HG02870 (cell line): Measurements from ENCODE around the gene UTF1.

Experiments used
- ATAC-seq: cut with Tn5 transposase; IDR thresholded peaks from one replicate; pipeline ENCODE4 v1.9.1; 2021; ENCODE audit warnings: mild to moderate bottlenecking, moderate library complexity; ENCODE audit not compliant: unreplicated experiment

Gene UTF1

DNA sequence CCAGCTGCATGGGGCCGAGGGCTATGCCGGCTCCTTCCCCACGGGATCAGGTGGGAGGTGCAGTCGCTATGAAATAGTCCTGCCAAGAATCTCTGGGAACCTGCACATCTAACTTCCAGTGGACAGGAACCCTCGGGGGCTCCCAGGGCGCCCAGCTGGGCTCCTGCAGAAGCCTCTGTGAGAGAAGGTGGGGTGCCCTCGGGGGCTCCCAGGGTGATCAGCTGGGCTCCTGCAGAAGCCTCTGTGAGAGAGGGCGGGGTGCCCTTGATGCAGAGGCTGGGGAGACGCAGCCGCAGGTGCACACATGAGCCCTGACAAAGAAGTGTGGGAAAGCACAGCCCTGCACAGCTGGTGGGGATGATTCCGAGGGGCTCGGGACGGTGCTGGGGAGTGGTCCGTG, 13.6 kb downstream of the UTF1 start:
- no peak for ATAC-seq

DNA sequence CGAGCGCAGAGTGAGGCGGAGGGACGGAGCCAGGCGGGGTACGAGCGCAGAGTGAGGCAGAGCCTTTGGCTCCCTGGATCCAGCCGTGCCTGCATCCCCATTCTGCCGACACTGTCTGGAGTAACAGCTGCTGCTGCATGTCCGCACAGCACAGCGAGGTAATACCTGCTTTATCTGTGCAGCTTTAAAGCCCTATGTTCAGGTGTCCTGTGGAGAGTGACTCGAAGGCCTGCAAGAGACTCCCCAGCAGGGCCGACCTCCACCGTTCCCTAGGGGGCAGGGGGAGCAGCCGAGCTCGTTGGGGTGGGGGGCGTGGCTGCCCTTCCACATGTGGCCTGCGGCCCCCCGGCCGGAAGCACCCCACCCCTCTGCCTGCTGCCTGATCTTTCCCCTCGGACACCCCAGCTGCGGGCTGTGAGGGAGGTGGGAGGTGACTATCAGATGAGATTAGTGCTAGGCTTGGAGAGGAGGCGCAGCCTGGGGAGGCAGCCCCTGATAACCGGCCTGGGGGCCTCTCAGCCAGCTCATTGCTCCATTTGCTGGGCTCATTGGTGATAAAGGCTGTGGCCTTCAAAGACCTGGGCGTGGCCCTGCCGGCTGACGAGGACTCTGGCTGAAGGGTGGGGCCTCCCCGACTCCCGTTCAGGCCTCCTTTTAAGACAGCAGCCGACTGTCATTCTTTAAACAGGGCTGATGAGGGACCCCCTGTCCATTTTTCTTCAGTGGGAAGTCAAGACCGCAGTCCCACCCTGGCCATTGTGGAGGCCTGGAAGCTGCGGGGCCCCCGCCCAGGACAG, 15.6 kb downstream of the UTF1 start:
- ATAC-seq, result no peak

DNA sequence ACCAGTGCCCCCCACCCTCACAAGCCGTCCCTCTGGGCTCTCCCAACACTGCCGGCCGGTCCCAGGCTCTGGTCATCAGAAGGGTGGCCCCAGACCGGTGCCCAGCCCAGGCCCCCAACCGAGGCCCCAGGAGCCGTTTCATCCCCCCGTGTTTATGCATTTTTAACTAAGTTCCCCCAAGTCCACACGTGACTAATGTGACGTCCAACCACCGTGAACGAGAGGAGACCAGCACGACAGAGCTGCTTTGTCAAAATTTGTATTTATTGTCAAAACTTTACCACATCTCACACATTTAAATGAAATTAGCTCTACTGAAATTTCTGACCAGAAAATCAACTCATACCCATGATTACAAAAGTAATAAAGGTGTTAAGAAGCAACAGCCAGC, 16.2 kb downstream of the UTF1 start:
- no peak for ATAC-seq

DNA sequence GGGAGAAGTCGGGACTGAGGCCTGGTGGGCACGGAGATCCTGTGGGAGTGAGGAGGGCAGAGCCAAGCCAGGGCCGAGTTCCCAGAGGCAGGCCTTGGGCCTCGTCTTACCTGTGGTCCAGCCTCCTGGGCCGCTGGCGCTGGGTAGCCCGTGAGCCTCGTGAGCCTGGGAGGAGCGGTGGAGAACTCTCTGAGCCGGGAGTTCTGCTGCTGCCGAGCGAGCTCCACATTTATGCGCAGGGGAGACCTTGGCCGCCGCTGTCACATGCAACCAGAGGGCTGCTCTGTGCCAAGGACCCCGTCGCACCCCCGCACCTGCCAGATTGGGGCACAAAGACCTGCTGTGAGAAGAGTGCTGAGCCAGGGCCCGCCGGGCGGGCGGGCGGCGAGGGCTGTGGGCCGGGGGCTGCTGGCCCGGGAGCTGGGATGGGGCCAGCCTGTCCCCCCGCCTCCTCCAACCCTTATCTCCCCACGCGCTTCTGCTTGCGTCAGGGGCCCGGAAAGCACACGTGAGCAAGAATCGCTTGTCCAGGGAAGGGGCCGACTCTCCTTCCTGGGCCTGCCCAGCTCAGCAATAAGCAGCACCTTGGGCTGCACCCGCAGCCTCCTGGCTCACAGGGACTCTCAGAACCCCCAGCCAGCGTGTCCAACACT, 17.8 kb downstream of the UTF1 start:
- no peak for ATAC-seq

DNA sequence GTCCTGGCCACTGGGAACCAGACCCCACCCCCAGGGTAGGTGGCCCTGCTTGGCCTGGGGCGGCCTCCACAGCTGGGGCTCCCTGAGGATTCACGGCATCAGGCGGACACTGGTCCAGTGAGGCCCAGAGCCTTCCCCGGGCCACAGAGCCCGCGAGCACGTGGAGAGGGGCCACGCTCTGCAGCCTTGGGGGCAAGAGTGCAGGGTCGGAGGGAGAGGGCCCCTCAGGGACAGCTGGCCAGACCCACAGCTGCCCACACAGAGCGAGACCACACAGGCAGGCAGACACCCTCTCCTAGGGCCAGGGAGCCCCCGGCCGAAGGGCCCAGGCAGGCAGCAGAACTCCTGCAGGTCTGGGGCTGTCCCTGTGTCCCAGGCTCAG, 18.3 kb downstream of the UTF1 start:
- ATAC-seq, result no peak

DNA sequence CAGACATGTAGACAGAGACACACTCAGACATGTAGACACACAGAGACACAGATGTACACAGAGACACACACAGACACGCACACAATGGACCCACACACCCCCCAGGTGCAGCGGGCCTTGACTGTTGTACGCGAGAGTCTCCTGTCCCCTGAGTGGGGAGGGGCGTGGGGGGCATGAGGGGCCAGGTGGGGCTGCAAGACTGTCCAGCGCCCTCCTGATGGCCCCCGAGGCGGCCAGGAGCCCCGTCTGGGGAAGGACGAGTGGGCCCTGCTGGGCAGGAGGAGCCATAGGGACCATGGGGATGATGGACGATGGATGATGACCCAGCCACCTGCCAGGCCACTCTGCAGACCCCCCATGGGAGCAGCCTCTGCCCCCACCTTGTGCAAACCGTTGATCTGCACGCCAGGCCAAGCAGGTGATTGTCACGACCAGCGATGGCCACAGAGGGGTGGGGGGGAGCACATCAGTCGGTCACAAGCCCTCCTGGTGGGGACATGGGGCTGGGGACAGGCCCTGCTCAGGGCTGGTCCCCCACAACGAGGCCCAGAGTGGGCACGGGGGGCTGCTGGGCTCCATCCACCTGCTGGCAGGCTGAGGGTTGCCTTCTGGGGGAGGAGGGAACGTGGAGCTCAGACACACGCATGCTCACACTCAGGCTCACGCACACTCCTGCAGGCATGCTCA, 19.2 kb downstream of the UTF1 start:
- no peak for ATAC-seq

DNA sequence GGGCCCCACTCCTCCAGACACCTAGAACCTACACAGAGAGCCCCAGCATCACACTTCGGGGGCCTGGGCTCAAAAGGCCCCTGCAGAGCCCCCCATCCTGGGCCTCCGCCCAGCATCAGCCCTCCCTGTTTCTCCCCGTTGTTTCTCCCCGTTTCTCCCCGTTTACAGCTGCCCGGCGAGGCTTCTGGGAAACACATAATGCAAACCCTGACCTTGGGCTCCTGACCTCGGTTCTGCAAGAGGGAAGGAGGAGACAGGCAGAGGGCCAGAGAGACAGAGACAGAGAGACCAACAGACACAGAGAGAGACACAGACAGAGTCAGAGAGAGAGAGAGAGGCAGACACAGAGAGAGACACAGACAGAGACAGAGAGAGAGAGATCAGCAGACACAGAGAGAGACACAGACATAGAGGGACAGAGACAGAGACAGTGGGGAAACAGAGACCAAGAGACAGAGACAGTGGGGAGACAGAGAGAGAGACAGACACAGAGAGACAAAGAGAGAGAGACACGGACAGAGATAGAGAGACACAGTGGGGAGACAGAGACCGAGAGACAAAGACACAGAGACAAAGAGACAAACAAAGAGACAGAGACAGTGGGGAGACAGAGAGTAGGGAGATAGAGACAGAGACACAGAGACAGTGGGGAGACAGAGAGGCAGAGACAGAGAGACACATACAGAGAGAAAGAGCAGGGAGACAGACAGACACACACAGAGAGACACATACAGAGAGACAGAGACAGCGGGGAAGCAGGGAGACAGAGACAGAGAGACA, 20.1 kb downstream of the UTF1 start:
- ATAC-seq, result no peak

DNA sequence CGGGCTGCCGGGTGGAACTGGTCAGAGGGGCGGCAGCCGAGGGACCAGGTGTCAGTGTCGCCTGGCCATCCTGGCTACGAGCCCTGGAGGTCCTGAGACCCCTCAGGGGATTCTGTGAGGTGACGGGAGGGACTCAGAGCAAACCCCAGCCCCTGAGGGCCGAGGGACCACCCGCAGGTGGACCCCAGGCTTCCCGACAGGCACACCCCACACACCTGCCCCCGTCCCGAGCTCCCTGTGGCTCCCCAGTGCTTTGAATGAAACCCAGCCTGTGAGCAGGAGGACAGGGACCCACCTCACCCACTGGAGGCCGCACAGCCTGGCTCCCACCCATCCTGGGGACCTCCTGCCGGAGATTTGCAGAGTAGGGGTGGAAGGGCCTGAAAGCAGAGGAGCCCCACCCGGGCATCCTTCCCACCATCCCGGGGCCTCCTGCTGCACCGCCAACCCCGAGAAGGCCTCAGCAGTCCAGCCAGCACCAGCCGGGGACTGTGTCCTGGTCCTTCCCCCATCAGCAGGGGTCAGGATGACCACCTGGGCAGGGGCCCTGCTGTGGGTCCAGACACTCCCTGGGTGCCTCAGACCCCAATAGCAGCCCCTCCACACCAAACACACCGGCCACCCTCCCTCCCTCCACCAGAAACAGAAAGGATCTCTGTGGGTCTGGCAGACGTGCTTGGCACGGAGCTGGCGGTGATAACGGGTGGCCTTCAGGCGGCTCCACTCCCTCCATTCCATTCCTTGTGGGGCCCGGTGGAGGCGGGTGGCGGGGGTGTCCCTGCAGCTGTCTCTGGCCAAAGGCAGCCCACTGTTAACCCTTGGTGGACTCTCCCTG, 21.6 kb downstream of the UTF1 start:
- ATAC-seq, result no peak

DNA sequence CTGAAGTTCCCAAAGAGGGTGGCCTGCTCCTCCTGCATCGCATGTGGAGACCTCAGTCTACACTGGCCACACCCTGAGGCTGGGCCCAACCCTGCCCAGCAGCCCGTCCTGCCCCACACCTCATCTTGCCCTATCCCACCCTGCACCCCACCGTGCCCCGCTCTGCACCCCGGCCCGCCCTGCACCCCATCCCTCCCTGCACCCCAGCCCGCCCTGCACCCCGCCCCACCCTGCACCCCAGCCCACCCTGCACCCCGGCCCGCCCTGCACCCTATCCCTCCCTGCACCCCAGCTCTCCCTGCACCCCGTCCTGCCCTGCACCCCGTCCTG, 22.2 kb downstream of the UTF1 start:
- ATAC-seq, result no peak

DNA sequence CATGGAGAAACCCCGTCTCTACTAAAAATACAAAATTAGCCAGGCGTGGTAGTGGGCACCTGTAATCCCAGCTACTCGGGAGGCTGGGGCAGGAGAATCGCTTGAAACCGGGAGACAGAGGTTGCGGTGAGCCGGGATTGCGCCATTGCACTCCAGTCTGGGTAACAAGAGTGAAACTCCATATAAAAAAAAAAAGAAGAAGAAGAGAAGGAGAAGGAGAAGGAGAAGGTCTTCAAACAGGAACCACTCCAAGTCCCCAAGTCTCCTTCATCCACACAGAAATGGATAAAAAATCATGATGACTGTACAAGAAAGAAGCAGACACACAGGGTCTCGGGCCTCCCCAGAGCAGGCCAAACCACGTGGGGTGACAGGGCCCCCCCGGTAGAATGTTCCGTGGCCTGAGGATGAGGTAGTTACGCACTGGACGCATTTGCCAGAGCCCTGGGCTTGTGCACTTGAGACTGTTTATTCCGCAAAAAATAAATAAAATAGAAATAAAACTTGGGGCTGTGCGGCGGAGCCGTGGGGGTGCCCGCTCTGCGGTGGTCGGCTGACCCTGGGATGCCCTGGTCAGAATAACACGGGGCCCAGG, 23.4 kb downstream of the UTF1 start:
- no peak for ATAC-seq

DNA sequence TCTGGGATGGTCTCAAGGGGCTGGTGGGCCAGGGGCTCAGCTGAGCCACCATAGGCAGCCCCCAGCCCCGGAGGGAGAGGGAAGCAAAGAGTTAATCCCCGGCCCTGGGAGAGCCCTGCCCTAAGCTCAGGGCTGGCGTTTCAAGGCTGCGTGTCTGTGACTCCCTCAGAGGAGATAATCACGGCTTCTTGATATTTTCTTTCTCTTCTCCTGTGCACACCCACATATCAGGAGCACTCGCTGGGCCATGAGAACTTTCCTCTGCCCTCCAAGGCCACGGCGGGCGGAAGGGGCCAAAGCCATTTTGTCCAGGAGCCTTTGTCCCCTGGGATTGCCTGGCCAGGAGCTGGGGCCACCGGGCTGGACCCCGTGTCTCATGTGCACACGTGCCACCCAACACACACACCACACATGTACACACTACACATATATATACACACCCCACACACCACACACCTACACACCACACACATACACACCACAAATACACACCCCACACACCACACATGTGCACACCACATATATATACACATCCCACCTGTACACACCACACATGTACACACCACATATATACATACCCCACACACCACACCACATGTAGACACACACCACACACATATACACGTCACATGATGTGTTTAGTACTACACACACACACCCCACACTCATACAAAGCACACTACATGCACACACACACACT, 24.6 kb downstream of the UTF1 start:
- no peak for ATAC-seq

DNA sequence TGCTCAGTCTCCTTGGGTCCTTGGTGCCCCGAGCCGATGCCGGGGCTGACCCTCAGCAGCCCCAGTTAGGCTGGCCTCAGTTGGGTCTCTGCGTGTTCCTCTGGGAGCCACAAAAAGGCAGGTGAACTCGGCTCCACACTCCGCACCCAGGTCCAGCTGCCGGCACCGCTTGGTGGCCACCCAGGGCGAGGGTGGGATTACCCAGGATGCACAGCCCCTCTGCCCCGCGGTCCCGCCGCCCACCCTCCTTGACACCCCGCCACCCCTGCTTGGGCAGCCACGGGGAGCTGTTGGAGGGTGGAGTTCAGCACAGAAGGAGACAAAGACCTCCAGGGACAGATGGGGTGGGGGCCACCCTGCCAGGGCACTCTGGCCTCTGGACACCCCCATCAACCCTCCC, 25.3 kb downstream of the UTF1 start:
- ATAC-seq, result no peak

DNA sequence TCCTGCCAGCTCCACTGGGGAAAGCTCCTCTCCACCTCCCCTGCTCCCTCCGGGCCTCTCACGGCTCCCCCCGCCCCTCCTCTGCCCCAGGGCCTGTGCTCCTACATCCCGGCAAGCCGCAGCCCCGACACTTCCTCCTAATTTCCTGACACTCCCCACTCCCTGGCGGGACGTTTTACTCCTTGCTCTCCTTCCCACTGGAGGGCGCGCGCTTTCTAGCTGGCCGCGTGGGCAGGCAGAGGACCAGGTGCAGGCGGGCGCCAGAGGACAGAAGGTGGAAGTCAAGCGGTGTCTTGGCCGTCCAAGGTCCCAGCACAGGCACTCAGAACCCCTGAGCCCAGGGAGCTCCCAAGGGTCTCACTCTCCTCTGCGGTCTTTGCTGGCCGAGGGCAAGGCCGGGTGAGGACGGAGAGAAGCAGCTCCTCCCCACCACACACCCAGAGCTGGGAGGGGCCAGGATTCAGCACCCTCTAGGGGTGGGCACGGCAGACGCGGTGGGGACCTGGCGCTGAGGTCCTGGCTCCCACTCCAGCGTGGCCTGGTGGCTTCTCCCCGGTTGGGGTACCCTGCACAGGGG, 27.6 kb downstream of the UTF1 start:
- ATAC-seq, result no peak

DNA sequence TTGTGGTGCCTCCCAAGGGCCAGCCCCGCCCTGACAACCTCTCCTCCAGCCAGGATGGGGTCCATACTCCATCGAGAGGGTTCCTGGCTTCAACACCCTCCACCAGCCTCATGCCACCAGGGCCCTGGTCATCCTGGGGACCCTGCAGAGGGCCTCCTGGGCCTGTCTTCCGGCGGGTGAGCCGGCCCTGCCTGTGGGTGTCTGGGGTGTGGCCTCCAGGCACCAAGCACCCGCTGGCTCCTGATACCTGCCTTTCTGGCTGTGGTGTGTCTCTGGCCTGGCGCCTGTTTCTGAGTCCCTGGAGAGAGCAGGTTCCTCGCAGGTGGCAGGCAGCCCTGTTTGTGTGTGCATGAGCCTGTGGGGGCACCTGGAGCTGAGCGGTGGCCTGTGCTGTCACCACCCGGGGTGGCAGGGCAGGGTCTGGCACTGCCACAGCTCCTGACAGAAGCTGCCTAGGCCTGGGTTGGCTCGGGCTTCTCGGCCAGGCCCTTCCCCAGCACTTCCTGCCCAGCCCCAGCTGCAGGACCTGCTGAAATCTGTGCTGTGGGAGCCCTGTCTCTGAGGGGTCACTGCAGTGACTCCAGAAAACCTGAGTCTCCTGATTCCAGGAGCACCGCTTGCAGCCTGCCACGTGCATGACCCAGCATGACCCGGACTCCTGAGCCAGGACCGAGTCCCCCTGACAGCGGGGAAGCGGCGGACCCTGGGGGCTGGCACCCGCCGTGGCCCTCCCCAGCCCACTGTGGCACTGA, 28.2 kb downstream of the UTF1 start:
- no peak for ATAC-seq

DNA sequence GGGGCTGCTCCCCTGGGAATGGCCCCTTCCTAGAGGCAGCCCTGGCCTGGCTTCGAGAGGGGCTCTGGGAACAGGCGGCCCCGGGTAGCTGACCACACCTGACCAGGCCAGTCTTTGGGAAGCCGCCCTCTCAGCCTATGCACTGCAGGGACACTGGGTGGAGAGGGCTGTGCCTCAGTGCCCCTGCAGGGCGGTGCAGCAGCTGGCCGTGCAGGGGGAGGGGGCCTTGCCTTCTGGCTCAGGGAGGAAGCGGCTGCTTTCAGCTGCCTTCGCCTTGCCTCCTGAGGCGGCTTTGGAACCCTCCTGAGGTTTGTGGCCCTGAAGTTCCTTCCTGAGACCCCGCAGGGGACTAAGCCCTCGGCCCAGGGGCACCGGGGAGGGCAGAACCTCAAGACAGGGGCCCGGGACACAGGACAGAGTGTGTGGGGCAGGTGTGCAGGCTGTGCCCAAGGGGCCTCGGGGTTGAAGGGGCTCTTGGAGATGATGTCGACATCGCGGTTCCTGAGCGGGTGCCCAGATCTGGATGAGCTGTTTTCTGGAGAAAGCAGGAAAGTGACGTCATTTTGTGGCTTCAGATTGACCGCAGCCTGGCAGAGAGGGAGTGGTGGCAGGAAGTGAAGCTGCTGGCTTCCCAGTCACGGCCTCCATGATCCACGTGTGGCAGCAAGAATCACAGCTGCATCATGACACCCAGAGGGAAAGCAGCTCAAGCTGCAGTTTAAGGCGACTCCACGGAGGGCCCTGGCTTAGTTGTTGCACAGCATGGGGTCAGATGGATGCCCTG, 29.0 kb downstream of the UTF1 start:
- no peak for ATAC-seq

DNA sequence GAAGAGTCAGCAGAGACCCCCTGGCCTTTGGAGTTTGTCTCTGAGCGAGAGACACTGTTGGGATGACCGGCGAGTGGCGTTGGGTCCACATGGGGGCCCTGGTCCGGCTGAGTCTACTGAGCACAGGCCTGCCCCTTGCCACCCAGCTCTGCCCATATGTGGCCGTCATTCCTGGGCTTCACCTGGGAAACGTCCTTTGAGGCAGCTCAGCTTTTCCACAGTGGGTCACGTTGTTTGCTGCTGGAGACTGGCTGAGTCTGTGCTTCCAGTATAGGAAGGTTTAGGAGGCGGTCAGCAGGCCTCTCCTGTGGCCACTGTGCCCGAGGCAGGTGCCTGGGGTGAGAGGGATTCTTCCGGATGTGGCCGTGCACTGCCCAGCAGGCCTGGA, 29.6 kb downstream of the UTF1 start:
- ATAC-seq, result no peak

DNA sequence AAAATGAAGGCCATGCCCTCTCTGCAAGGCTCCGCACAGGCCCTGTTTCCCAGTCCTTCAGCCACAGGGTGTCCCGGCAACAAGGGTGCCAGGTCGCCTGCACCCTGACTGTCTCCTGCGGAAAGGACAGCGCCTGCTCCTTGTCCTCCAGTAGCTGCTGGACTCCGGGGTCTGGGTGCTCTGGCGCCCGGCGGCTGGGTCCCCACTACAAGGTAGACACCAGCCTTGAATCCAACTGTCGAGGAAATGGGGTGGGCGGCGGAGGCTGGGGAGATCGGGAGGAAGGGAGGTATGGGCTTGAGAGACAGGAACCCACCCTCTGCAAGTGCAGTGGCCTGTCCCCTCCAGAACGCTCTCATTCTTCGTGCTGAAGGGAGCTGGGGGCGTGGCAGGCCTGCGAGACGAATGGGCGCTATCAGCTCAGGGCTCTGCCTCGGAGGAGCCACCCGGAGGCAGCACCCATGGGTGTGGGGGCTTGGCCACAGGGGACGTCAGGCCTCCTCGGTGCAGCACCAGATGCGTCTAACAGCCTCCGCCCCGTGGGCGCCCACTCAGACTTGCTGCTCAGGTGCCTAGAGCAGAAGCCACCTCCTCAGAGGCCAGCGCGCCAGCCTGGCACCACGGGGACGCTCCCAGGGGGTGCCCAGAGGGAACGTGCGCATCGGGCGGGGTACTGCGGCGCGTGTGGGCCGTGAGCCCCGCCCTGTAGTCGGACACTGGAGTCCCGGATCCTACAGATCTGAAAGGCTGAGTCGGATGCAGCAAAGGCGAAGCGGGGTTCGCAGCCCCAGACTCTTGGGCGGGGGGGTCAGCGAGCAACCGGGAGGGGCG, 31.1 kb downstream of the UTF1 start:
- ATAC-seq, result peak; percentile 36
